OCI-M1 (cell line): ENCODE data around the gene PPP2R3B.
"Not testable (repeated sequence)": the region's sequence is repeated elsewhere in the genome, so short reads cannot be mapped to it uniquely, and the experiment has no call there.

Experiments
- DNase-seq: peaks from one replicate; lab custom pipeline; 2025; lab: John Stamatoyannopoulos, UW

The PPP2R3B gene, protein sequence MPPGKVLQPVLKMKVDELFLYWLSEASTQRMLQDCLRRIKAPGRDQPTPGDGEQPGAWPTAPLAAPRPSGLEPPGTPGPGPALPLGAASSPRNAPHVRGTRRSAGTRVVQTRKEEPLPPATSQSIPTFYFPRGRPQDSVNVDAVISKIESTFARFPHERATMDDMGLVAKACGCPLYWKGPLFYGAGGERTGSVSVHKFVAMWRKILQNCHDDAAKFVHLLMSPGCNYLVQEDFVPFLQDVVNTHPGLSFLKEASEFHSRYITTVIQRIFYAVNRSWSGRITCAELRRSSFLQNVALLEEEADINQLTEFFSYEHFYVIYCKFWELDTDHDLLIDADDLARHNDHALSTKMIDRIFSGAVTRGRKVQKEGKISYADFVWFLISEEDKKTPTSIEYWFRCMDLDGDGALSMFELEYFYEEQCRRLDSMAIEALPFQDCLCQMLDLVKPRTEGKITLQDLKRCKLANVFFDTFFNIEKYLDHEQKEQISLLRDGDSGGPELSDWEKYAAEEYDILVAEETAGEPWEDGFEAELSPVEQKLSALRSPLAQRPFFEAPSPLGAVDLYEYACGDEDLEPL

DNA sequence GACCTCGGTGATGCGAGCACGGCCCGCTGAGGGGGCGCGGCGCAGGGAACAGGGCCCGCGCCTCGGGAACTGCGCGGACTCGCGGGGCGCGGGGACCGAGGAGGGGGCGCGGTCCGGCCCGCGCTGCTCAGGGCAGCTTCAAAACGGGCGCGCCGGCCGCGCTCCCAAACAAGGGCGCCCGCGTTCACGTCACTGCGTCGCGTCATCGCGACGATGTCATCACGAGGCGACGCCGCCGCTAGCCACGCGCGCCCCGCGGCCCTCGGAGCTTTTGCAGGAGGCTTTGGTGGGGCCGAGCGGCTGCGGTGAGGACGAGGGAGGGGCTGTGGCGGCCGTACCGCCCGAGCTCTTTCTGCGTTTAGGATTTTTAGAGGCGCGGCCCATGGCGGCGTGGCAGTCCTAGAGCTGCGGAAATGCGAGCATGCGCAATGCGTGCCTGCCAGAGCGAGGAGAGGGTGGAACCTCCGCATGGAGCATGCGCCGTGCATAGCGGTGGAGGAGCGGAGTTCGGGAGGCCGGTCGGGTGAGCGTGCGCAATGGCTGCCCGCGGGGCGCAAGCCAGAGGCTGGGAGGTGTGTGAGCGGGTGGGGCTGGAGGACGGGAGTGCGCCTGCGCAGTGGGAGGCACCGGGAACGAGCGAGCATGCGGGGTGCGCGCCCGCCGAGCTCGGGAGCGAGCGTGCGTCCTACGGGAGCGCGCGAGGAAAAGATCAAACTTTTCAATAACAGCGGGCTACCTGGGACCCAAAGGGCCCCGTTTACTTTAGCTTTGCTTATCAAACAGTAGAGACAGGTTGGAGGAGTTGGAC lies at the start of gene PPP2R3B:
Gene PPP2R3B, minus strand, starts transcription at position 140 of the 808 bp plus-strand sequence. CDS start 216 bp downstream, outside the sequence.
- DNase-seq = no peak

DNA sequence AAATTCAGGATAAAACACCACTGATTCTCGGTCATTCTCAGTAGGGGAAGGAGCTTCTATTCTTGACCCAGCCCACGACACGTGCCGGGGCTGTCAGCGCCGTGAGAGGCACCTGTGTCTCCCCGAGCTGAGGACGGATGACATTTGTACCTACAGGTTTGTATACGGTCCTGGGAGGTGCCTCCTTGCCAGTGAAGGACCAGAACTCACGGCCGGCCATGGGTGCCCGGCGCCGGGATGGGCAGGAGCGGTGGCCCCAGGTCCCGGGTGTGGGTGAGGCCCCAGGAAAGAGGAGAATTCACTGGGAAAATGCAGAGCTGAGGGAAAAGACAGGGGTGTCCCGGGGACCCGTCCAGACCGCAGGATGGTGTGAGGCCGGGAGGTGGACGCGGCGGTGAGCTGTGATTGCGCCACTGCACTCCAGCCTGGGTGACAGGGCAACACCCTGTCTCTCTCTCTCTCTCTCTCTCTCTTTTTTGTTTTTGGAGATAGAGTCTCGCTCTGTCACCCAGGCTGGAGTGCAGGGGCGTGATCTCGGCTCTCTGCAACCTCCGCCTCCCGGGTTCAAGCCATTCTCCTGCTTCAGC lies 48.9 kb upstream of the PPP2R3B start:
- no peak for DNase-seq

DNA sequence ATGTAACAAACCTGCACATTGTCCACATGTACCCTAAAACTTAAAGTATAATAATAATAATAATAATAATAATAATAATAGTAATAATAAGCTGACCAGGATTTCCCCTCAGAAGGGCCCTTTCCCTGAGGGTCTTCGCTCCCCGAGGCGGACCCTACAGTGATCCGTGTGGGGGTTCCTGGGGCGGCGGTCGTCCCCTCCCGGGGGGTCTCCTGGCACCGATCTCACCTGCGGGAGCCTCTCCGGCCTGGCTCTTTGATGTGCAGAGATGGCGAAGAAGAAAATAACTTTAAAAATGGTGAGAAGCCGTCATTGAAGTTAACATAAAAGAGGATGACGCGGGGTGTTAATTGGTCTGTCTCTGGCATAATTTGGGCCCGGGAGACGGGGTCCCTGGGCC lies 48.2 kb upstream of the PPP2R3B start:
- DNase-seq = no peak

DNA sequence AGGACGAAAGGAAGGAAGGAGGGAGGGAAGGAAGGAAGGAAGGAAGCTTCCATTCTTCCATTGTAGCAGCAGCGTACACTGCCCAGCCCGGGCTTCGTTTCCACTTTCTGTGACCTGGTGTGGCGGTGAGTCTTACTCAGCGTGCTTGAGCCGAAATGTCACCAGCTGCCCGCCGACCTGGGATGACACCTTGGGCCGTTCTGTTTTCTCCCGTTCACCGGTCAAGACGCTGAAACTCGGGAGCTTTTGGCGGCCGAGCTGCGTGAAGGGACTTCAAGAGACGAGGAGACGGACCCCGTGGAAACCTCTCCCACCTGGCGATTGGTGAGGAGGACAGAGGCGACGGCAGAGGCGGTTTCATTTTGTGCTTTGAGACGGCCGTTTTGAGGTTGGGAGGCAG lies 47.1 kb upstream of the PPP2R3B start:
- DNase-seq = no peak

DNA sequence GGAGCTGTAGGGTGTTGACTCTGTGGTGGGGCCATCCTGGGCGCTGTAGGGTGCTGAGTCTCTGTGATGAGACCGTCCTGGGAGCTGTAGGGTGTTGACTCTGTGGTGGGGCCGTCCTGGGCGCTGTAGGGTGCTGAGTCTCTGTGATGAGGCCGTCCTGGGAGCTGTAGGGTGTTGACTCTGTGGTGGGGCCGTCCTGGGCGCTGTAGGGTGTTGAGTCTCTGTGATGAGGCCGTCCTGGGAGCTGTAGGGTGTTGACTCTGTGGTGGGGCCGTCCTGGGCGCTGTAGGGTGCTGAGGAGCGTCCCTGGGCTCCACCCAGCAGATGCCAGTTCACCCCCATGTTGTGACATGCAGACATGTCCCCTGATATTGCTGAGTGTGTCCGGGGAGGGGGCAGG lies 46.0 kb upstream of the PPP2R3B start:
- not testable (repeated sequence) for DNase-seq

DNA sequence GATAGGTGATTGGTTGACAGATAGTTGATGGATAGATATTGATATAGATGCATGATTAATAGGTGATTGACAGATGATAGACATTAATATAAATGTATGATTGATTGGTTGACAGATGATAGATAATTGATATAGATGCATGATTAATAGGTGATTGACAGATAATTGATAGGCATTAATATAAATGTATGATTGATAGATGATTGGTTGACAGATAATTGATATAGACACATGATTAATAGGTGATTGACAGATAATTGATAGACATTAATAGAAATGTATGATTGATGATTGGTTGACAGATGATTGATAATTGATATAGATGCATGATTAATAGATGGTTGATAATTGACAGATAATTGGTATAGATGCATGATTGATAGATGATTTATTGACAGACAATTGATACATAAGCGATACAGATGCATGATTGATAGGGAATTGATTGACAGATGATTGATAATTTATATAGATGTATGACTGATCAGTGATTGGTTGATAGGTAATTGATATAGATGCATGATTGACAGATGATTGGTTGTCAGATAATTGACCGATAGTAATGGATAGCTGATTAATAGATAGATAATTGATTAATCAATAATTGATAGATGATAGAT lies 44.9 kb upstream of the PPP2R3B start:
- no peak for DNase-seq

DNA sequence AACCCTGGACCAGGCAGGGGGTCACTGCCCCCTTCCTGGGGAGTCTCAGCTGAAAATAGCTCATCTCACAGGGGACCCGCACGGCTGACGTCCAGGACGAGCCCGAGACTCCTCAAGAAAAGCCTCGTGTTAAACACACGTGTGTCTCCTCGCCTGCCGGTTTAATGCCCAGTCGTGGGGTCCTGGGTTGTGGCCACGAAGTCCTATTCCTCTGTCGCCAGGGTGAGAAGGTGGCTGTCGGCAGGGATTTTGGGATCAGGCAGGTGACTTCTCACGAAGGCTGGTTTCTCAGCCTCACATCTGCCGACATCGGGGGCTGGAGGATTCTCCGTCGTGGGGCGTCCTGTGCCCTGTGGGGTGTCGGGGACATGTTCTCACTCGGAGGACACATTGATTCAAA lies 44.3 kb upstream of the PPP2R3B start:
- no peak for DNase-seq

DNA sequence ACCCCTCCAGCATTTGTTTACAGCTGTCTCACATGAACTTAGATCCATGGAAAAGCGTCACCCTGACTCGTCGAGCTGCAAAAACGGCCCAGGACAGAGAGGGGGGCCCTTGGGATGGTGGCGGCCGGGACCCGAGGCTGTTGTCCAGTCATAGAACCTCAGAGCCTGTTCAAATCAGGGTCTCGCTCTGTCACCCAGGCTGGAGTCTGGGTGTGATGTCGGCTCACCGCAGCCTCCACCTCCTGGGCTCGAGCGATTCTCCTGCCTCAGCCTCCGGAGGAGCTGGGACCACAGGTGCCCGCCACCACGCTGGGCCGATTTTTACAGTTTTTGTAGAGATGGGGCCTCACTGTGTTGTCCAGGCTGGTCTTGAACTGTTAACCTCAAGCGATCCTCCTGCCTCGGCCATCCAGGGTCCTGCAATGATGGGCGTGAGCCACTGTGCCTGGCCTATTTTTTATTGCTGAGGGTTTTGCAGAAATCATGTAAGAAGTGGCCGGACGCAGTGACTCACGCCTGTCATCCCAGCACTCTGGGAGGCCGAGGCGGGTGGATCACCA lies 42.6 kb upstream of the PPP2R3B start:
- DNase-seq = no peak

DNA sequence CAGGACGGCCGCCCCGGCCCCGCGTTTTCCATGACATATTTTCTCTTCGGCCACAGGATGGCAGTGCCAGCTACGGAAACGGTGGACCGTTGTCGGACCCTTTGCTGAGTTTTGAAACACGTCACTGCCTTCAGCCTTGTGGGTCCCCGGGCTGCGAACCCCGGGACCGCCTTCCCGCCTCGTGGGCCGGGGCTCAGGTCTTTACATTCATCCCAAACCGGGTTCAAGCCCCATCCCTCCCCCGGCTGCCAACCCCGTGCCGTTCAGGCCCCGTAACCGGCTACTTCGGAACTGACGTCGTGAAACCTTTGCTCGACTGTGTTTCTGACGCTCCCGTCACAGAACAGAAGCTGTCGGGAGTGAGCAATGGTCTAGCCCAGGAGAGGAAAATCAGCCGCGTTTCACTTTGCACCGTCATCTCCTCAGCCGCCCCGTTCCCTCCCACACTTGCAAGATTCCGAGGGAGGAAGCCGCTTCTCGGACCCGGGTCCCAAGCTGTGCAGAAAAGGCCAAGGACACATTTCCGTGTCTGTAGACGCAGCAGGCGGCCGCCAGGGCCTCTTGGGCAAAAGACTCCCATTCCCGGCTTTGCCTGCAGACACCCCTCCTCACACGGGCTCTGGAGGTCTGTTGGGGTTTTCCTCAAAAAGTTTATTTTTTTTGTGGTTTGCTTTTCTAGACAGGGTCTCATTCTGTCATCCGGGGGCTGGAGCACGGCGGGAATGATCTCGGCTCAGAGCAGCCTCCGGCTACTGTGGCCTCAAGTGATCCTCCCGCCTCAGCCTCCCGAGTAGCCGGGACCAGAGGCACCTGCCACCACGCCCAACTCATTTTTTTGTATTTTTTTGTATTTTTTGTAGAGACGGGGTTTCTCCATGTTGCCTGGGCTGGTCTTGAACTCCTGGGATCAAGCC lies 41.4 kb upstream of the PPP2R3B start:
- no peak for DNase-seq

DNA sequence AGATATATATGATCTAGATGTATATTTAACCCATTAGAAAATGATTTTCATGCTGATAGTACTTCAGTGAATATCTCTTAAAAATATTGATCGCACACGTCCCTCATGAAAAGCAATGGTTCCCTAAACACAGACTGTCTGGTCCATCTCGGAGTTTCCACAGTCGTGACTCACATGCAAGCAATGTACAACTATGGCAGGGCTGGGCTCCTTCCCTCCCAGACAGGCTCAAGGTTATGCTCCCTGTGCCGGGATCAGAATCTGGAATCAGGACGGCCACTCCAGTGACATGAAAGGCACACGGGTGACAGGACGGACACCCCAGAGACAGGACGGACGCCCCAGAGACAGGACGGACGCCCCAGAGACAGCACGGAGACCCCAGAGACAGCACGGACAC lies 40.2 kb upstream of the PPP2R3B start:
- no peak for DNase-seq

DNA sequence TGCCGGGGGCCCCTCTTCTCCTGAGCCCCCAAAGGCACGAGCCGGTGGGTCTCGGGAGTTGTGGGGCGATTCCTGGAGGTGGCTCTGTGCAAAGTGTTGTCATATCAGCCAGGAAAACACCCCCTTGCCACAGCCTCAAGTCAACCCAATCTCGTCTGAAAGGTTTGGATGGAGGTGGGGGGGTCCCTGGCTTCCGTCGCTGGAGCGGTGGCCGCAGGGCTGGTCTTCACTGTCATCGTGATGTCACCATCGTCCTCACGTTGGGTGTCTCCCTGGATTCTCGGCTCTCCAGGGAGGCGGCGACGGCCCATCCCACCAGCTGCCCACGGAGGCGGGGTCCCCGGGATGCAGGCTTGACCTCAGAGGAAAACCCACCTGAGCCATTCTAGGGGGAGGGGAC lies 38.3 kb upstream of the PPP2R3B start:
- DNase-seq = no peak

DNA sequence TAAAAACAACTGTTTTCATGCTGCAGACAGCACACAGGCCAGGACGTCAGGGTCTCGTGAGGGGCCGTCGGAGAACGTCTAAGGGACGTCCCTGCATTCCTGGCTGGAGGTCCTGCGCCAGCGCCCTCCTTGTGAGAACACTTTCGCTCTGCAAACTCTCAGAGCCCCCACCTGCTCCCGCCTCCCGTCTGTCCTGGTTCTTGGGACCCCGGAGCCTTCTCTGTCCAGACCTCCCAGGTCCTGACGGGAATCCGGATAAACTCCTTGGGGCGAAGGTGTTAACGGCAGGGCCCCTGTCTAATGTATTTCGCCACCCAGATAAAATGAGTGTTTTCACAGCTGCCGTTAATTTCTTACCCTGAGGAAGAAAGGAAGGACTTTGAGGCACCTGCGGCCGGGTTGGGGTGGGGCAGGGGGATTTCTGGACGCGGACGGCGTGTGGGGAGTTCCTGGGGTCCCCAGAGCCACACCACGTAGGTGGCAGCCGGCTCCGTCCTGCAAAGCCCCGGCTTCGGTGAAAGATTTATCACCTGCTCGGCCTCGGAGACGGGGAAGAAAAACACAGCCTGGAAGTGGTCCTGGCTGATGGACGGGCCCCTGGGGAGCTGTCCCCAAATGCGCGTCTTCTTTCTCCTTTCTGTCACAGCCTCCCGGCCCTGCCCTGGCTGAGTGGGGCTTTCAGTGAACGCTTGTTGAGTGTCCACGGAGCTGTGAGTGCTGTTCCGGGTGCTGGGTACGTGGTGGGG lies 35.1 kb upstream of the PPP2R3B start:
- DNase-seq = no peak

DNA sequence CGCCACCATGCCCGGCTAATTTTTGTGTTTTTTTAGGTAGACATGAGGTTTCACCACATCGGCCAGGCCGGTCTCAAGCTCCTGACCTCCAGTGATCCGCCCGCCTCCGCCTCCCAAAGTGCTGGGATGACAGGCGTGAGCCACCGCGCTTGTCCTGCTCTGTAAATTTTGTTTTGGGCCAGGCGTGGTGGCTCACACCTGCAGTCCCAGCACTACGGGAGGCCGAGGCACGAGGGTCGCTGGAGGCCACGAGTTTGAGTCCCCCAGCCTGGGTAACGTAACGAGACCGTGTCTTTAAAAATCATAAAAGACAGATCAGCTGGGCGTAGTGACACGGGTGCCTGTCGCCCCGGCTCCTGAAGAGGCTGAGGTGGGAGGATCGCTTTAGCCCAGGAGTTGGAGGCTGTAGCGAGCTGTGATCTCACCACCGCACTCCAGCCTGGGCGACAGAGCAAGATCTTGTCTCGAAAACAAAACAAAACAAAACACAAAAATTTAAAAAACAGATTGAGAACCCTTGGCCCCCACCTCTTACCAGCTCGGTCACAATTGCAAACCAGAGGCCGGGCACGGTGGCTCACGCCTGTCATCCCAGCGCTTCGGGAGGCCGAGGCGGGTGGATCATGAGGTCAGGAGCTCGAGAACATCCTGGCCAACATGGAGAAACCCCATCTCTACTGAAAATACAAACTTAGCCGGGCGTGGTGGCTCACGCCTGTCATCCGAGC lies 34.0 kb upstream of the PPP2R3B start:
- DNase-seq = no peak

DNA sequence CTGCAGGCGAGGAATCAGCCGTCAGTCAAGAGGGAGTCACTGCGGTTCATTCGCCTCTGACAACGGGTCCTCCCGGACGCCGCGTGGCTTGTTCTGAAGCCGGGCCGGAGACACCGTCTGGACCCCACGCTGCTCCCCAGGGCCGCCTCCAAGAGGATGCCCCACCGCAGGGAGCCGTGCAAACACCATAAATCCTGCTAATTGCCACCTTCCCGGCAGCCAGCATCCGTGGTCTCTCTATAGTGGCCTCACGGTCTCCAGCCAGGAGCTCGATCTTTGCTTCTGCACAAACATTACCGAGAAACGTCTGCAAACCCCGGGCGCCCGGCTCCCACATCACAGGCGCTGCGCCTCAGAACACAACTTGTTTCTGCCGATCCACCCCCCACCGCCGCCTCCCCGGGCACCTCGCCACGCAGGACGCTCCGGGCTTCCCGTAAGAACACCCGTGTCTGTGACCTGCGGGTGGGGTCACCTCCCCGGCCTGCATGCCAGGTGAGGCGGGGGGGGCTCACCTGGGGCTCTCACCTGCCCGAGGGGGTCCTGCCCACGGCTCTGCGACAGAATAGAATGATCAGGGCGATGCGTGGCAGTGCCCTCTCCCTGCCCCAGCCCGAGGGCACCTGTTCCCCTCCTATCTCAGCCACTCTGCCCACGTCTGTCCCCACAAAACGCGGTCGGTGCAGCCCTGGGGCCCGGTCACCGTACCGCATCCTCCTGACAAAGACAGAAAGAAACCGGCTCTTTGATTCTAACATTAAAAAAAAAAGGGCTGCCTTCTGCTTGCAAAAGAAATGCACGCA lies 32.4 kb upstream of the PPP2R3B start:
- no peak for DNase-seq

DNA sequence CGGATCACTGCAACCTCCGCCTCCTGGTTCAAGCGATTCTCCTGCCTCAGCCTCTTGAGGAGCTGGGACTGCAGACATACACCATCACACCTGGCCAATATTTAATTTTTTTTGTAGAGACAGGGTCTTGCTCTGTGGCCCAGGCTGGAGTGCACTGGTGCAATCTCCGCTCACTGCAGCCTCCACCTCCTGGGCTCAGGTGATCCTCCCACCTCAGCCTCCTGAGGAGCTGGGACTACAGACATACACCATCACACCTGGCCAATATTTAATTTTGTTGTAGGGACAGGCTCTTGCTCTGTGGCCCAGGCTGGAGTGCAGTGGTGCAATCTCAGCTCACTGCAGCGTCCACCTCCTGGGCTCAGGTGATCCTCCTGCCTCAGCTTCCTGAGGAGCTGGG lies 28.8 kb upstream of the PPP2R3B start:
- DNase-seq = not testable (repeated sequence)

DNA sequence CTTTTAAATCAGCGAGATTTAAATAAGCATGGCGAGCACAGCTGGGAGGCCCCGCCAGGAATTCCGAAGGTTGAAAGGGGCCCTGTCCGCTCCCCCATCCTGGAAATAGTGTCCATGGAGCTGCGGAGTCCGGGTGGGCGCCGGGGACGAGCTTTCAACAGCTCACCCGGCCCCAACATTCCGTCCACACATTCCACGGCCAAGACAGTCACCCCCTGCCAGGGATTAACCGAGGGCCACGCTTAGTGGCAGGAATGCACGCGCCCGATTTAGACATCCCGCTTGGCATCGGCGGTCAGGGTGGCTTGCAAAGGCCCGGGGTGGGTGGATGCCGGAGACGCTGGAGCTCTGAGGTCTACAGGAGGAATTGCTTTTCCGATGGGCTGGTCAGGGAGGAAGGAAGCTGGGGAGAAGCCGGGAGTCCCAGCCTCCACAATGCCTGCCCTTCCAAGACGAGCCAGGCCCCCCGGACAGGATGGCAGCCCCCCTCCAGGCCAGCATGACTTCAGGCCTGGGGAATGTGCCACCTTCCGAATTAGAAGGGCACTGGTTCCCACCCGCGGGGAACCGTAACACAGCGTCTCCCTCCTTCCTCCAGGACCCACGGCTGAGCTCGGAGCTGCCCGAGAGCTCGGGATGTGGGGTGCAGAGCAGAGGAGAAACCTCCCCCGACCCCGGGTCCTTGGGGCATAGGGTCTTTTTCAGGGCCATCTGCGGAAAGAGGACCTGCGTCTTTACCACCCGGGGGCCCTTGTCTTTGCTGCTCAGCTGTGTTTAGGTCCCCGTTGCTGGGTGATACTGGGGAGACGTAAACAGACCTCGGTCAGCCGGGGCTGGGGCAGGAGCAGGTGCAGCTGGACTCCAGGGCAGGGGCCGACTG lies 26.9 kb upstream of the PPP2R3B start:
- no peak for DNase-seq

DNA sequence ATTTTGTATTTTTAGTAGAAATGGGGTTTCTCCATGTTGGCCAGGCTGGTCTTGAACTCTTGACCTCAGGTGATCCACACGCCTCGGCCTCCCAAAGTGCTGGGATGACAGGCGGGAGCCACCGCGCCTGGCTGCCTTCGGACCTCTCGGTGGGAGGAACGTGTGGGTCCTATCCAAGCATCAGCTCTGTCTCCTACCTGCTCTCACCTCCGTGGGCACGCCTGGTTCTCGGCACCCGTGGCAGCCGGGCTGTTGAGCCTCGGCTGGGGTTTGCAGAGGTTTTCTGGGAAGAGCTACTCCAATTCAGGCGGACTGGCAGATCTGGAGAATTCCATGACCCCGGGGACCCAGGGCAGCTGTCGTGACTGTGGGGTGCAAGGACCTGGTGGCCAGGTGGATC lies 23.6 kb upstream of the PPP2R3B start:
- no peak for DNase-seq
